PFSK-1 (cell line): ENCODE measurements around the gene AOPEP.

Experiments used
- FOXP2 ChIP-seq: optimal IDR thresholded peaks from 2 replicates; pipeline ENCODE3; 2011; ENCODE audit warnings: borderline replicate concordance, control low read depth, inconsistent platforms; ENCODE audit not compliant: insufficient read depth; ENCODE audit errors: extremely low read length, extremely low read depth
- POLR2AphosphoS5 ChIP-seq: IDR thresholded peaks from 2 replicates; pipeline ENCODE4 v1.6.1; 2012; ENCODE audit warnings: low read depth, mild to moderate bottlenecking, control low read depth, low read length, moderate library complexity
- SIN3A ChIP-seq: IDR thresholded peaks from 2 replicates; pipeline ENCODE4 v1.6.1; 2012; ENCODE audit warnings: mild to moderate bottlenecking, low read length, moderate library complexity, borderline replicate concordance; ENCODE audit not compliant: insufficient read depth
- TAF1 ChIP-seq: IDR thresholded peaks from 2 replicates; pipeline ENCODE4 v1.6.1; 2012; ENCODE audit warnings: low read length, control low read depth, borderline replicate concordance; ENCODE audit not compliant: insufficient read depth
- TF ChIP-seq, protein P1 (sequence below), 2 experiments: IDR thresholded peaks; 2 replicates each; pipeline versions ENCODE4 v1.6.1 to v1.8.0; 2011 to 2012; ENCODE audit warnings: low read depth in 2 of 2, low read length in 2 of 2, control low read depth in 1 of 2, inconsistent platforms in 1 of 2, mild to moderate bottlenecking in 1 of 2, moderate library complexity in 1 of 2; ENCODE audit not compliant: insufficient read depth in 1 of 2

GRCh38 chr9:94952565-94953373 is 226.3 kb downstream of the AOPEP start:
- TF ChIP-seq POLR2AphosphoS5 (no peak), TAF1 (no peak), SIN3A (no peak), FOXP2 (no peak)
- TF ChIP-seq, protein P1, sequence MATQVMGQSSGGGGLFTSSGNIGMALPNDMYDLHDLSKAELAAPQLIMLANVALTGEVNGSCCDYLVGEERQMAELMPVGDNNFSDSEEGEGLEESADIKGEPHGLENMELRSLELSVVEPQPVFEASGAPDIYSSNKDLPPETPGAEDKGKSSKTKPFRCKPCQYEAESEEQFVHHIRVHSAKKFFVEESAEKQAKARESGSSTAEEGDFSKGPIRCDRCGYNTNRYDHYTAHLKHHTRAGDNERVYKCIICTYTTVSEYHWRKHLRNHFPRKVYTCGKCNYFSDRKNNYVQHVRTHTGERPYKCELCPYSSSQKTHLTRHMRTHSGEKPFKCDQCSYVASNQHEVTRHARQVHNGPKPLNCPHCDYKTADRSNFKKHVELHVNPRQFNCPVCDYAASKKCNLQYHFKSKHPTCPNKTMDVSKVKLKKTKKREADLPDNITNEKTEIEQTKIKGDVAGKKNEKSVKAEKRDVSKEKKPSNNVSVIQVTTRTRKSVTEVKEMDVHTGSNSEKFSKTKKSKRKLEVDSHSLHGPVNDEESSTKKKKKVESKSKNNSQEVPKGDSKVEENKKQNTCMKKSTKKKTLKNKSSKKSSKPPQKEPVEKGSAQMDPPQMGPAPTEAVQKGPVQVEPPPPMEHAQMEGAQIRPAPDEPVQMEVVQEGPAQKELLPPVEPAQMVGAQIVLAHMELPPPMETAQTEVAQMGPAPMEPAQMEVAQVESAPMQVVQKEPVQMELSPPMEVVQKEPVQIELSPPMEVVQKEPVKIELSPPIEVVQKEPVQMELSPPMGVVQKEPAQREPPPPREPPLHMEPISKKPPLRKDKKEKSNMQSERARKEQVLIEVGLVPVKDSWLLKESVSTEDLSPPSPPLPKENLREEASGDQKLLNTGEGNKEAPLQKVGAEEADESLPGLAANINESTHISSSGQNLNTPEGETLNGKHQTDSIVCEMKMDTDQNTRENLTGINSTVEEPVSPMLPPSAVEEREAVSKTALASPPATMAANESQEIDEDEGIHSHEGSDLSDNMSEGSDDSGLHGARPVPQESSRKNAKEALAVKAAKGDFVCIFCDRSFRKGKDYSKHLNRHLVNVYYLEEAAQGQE (IDR thresholded peaks at IDR 0.05; ENCODE audit: insufficient read depth in 1 of 2, low read depth in 2 of 2, low read length in 2 of 2), result no peak; a peak in 1 of 4 replicates
